Dermis microvascular lymphatic vessel endothelial cell (primary cell): Measurements from ENCODE around the gene RBM12. TPM values are rescaled to one million over a fixed set of nuclear protein-coding genes. Genes with fewer than 3 reads are reported as not detected.

ENCODE experiments used
- DNase-seq, 2 donors: peaks; one replicate each; pipeline versions ENCODE4 v3.0.0 to v3.0.0-alpha.2; 2010; ENCODE audit warnings: low read depth in 2 of 2
- total RNA-seq: library from RNA; depleted of rRNA; stranded (reverse); fragments of >200 nt; gene quantifications from 2 replicates; pipeline ENCODE4 v1.2.1, GENCODE V29; 2014

Gene RBM12
- total RNA-seq, 1 donor from 2014 or later, result 33.0 TPM

DNA sequence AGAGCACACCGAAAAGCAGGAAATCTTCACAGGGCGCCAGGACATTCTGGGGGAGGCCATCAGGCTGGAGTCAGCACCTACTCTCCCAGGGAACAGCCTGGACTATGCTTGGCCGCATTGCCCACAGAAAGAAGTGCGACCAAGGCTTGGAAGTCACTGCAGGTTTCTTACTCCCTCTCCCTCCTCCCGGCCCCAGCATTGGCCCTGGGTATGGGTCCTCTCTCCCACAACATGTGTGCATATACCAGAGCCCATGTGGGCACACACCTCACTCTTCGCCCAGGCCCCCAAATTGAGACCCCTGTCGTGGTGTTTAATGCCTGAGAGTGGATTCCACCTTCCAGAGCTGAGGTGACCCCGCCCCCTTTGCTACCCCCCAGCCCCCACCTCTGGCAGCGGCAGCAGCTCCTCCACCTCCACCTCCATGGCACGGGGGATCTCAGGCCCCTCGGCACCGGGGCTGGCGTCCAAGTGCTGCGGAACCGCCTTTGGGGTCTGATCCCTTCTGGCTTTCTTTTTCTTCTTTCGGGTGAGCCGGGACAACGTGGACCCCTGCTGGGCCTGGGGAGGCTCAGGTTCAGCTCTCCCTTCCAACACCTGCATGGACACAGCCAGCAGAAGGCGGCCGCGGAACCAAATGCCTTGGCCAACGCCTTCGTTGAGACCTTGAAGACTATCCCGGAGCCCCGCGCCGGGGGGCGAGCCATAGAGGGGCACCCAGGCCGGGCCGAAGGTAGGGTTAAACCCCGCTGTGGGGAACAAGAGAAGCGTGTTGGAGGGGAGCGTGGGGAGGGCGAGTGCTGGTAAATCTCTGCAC is 64.3 kb downstream of the RBM12 start:
- DNase-seq, result no peak

DNA sequence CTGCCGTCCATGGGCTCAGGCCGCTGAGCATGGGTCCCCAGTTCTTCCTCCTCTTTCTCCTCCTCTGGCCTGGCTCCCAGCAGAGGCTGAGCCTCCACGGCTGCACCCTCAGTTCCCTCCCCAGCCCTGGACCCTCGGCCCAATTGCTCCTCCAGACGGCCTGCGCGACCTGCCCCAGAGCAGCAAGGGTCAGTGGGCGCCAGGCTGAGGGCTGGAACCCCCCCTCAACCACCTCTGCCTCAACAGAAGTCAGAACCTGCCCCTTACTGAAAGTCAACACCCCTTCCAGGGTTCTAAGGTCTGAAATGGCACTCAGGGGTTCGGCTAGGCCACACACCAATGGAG is 65.0 kb downstream of the RBM12 start:
- DNase-seq, result no peak

Other genes with a start within 250 kb of the RBM12 start
- gene GDF5, start 226.7 kb downstream of the RBM12 start, total RNA-seq, result not detected in 2 replicates
- gene CEP250, start 209.3 kb downstream of the RBM12 start, total RNA-seq, result 6.7 and 7.3 TPM in 2 replicates
- gene C20orf173, start 135.2 kb downstream of the RBM12 start, total RNA-seq, result not detected in 2 replicates
- 287 and 401 TPM in 2 replicates for gene ERGIC3, start 122.8 kb downstream of the RBM12 start, total RNA-seq
- gene SPAG4, start 49.1 kb downstream of the RBM12 start, total RNA-seq, result 10.5 and 18.6 TPM in 2 replicates
- gene CPNE1, start within 50 bp of the RBM12 start, total RNA-seq, result 142 and 145 TPM in 2 replicates
- gene NFS1, start 34.5 kb upstream of the RBM12 start, total RNA-seq, result 15.1 and 20.1 TPM in 2 replicates
- gene ROMO1, start 34.5 kb upstream of the RBM12 start, total RNA-seq, result 176 and 319 TPM in 2 replicates
- gene RBM39, start 77.4 kb upstream of the RBM12 start, total RNA-seq, result 255 and 271 TPM in 2 replicates
- gene PHF20, start 107.1 kb upstream of the RBM12 start, total RNA-seq, result 22.1 and 23.8 TPM in 2 replicates